Activated CD8-positive, alpha-beta T cell treated with anti-CD3 and anti-CD28 coated beads for 36 hours (primary cell): ENCODE measurements around the gene ZC3H11A. TPM values are rescaled to one million over a fixed set of nuclear protein-coding genes. Genes with fewer than 3 reads are reported as not detected.
"Not testable (repeated sequence)": the region's sequence is repeated elsewhere in the genome, so short reads cannot be mapped to it uniquely, and the experiment has no call there.

Experiments used
- ATAC-seq: fragments of 200-7000 bp; cut with Tn5 transposase; one replicate; pipeline ENCODE4 v1.10.0; 2021; ENCODE audit warnings: mild to moderate bottlenecking, moderate library complexity
- CTCF ChIA-PET: fragments of 350-600 bp; sonication (Branson Sonifier 250); formaldehyde crosslinking; loops from one replicate; lab custom pipeline; 2021; ENCODE audit warnings: antibody characterized with exemption; lab: Charles Lee
- POLR2A ChIA-PET: fragments of 350-600 bp; sonication (Branson Sonifier 250); formaldehyde crosslinking; loops from one replicate; lab custom pipeline; 2021; ENCODE audit warnings: antibody characterized with exemption; lab: Charles Lee
- DNase-seq: peaks from one replicate; pipeline ENCODE4 v3.0.0-alpha.2; 2020
- H3K27ac Mint-ChIP-seq: one replicate; pipeline ENCODE4 v1.8.0; 2021; ENCODE audit warnings: mild to moderate bottlenecking, mixed read lengths
- H3K27me3 Mint-ChIP-seq: one replicate; pipeline ENCODE4 v1.8.0; 2021; ENCODE audit warnings: mixed read lengths
- H3K36me3 Mint-ChIP-seq: one replicate; pipeline ENCODE4 v1.8.0; 2021; ENCODE audit warnings: low read depth, mixed read lengths
- H3K4me1 Mint-ChIP-seq: one replicate; pipeline ENCODE4 v1.8.0; 2021; ENCODE audit warnings: low read depth, mixed read lengths
- H3K4me3 Mint-ChIP-seq: one replicate; pipeline ENCODE4 v1.8.0; 2021; ENCODE audit warnings: mild to moderate bottlenecking, moderate library complexity, mixed read lengths
- H3K9me3 Mint-ChIP-seq: one replicate; pipeline ENCODE4 v1.8.0; 2021; ENCODE audit warnings: mixed read lengths
- intact Hi-C: fragments of 100-400 bp; cut with micrococcal nuclease; formaldehyde crosslinking; loops from one replicate; pipeline ENCODE4 v1.10.0; 2022
- total RNA-seq, 2 experiments: library from RNA; stranded (reverse); gene quantifications; one replicate each; pipeline ENCODE4 v1.2.3, GENCODE V29; 2021
- TF ChIP-seq, protein P1 (sequence below): fragments of 200-600 bp; IDR thresholded peaks from one replicate; pipeline ENCODE4 v1.8.0; 2022; ENCODE audit warnings: antibody characterized with exemption, mild to moderate bottlenecking

The ZC3H11A gene
- 10 to 100 TPM; 77.9 to 83.1 TPM for total RNA-seq

DNA sequence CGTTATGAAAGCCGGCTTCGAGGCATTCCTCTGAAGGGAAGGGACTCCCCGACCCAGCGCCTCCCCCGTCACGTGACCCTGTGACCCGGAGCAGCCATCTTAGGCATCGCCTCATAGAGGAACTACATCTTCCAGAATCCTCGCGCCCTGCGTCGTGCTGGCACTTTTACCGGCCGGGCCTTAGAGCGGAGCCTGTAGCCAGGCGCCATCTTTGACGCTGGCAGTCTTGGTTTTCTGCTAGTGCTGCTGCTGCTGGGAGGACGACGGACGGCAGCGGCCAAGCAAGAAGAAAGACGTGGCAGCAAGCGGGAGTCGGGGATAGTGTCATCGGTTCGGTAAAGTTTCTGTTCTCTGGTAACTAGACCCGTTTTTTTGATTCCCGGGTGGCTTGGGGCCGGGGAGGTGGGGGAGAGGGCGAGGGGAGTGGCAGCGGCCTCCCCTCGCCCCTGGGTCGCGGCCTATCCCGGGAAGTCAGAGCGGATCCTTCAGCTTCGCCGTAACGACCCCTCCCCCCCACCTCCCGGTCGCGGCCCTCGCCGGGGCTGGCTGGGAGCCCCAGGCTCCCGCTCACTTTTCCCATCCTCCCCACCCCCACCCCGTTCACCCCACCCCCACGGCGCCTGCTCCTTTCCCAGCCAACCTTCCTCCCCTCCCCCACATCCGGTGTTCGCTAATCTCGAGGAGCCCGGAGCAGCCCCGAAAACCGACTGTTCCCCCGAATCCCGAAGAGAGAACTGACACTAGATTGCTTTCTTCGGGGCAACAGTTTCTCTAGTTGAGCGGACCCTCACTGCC, at the start of gene ZC3H11A, which contains the start of gene ZBED6:
ZC3H11A (plus strand) TSS at position 183 of the 795 bp plus-strand sequence. CDS start 21,448 bp downstream, outside the sequence.
ZBED6 (plus strand) TSS at position 183 of the 795 bp plus-strand sequence. CDS start 1,900 bp downstream, outside the sequence.
- DNase-seq (peak; percentile 100), ATAC-seq (peak; percentile 99)
- intact Hi-C loops: no loop called here
- peaks cover 44% of the 10 kb centered on the region for H3K36me3 Mint-ChIP-seq
- H3K27me3 Mint-ChIP-seq: no peaks in the 10 kb centered on the region
- peak within 1 kb of the TSS; percentile 90 for H3K4me3 Mint-ChIP-seq
- peak within 1 kb of the TSS; percentile 98 for H3K27ac Mint-ChIP-seq
- ChIA-PET CTCF (no interaction called here), POLR2A (interaction anchor here (0.6 to 4.6 kb wide), 4 partner anchors 22 to 601 kb away, joined by 3 to 25 read pairs (median 3); partner anchors contain the start of gene LAX1)
- peaks cover 47% of the 10 kb centered on the region for H3K4me1 Mint-ChIP-seq
- H3K9me3 Mint-ChIP-seq: peaks cover 8% of the 10 kb centered on the region
- TF ChIP-seq, protein P1, sequence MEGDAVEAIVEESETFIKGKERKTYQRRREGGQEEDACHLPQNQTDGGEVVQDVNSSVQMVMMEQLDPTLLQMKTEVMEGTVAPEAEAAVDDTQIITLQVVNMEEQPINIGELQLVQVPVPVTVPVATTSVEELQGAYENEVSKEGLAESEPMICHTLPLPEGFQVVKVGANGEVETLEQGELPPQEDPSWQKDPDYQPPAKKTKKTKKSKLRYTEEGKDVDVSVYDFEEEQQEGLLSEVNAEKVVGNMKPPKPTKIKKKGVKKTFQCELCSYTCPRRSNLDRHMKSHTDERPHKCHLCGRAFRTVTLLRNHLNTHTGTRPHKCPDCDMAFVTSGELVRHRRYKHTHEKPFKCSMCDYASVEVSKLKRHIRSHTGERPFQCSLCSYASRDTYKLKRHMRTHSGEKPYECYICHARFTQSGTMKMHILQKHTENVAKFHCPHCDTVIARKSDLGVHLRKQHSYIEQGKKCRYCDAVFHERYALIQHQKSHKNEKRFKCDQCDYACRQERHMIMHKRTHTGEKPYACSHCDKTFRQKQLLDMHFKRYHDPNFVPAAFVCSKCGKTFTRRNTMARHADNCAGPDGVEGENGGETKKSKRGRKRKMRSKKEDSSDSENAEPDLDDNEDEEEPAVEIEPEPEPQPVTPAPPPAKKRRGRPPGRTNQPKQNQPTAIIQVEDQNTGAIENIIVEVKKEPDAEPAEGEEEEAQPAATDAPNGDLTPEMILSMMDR: no peak

DNA sequence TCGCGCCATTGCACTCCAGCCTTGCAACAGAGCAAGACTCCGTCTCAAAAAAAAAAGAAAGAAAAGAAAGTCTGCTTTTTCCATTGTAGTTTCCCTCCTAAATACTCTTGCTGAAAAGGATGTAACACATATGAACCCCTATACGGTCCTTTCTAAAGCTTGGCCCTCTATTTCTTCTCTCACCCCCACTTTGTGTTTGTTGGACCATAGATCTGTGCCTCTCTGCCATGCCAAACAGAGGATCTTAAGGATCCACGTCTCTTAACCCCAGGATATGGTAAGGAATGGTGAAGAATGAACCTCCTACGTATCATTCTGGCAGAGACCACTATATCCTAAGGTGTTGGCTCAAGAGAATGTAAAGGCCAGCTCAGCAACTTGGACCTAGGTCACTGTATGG, 49.1 kb upstream of the ZC3H11A start:
- ATAC-seq (no peak), DNase-seq (no peak)
- Mint-ChIP-seq H3K9me3 (peaks cover 4% of the 10 kb centered on the region), H3K27ac (no peak overlapping the region), H3K4me1 (peaks cover 20% of the 10 kb centered on the region), H3K27me3 (no peaks in the 10 kb centered on the region), H3K4me3 (no peak overlapping the region), H3K36me3 (peaks cover 3% of the 10 kb centered on the region)
- intact Hi-C loops: no loop called here
- TF ChIP-seq, protein P1: no peak
- ChIA-PET CTCF (no interaction called here), POLR2A (interaction anchor here (5.6 kb wide), 1 partner anchor 19 kb away, joined by 39 read pairs; the partner anchor contains the start of gene LAX1)

DNA sequence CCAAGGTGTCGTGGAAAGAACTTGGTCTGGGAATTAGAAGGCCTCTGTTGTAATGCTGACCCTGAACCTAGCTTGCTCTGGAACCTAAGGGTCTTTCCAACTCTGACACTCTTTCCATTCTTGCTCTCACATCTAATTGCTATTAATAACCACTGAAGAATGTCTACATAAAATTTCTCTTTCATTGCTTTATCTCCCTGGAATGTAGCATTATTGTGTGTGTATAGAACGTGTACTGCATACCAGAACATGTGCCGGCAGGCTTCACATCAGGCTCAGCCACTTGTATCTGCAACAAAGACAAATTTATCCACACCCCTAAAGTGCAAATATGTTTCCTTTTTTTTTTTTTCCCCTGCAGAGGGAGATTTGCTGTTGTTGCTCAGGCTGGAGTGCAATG, 44.4 kb upstream of the ZC3H11A start:
- H3K4me3 Mint-ChIP-seq: no peak overlapping the region
- CTCF ChIA-PET: no interaction called here
- TF ChIP-seq, protein P1: no peak
- intact Hi-C loops: no loop called here
- no peak for DNase-seq
- peaks cover 26% of the 10 kb centered on the region for H3K4me1 Mint-ChIP-seq
- H3K27ac Mint-ChIP-seq: no peak overlapping the region
- no peaks in the 10 kb centered on the region for H3K27me3 Mint-ChIP-seq
- H3K9me3 Mint-ChIP-seq: no peaks in the 10 kb centered on the region
- H3K36me3 Mint-ChIP-seq: no peaks in the 10 kb centered on the region
- POLR2A ChIA-PET: interaction anchor here (1.0 to 5.6 kb wide), 2 partner anchors 14 to 15 kb away, joined by 3 to 39 read pairs; partner anchors contain the start of gene LAX1
- no peak for ATAC-seq

DNA sequence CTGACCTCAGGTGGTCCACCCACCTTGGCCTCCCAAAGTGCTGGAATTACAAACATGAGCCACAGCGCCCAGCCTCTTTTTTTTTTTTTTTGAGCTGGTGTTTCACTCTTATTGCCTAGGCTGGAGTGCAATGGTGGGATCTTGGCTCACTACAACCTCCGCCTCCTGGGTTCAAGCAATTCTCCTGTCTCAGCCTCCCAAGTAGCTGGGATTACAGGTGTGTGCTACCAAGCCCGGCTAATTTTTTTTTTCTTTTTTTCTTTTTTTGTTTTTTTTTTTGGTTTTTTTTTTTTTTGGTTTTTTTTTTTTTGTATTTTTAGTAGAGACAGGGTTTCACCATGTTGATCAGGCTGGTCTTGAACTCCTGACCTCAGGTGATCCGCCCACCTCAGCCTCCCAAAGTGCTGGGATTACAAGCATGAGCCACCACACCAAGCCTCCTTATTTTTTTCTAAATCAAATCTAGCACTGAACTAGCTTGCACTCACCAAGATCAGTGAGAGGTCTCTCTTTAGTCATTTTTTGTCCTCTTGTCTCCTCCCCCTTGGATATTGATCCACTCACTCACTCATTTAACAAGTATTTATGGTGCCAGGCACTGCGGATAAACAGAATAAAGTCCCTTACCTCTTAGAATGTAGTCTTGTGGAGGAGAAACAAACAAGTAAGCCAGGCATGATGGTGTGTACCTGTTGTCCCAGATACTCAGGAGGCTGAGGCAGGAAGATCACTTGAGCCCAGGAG, 43.6 kb upstream of the ZC3H11A start:
- H3K4me3 Mint-ChIP-seq, H3K9me3 Mint-ChIP-seq, CTCF ChIA-PET, ATAC-seq, intact Hi-C loops, H3K36me3 Mint-ChIP-seq, DNase-seq, H3K27ac Mint-ChIP-seq, H3K27me3 Mint-ChIP-seq: not testable (repeated sequence)
- H3K4me1 Mint-ChIP-seq: peaks cover 30% of the 10 kb centered on the region
- POLR2A ChIA-PET: interaction anchor here (1.0 to 5.6 kb wide), 2 partner anchors 13 to 15 kb away, joined by 3 to 39 read pairs; partner anchors contain the start of gene LAX1

DNA sequence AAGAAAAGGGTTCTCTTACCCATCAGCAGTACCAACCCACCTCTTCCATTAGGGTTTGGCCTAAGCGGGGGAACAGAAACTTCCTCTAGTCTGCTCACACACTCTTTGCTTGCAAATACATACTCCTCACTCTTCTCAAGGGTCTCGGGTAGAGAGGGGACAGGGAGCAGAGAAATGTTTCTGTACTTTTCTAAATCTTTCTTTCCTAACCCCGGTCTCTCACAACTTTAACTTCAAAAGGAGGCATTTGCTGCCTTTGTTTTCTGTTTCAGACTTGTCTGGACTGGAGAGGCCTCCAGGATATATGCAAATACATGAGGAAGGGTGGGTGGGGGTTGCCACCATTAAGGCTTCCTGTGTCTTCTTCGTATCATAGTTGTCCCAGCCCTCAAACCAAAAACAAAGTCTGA, 41.0 kb upstream of the ZC3H11A start:
- ChIA-PET CTCF (interaction anchor here (0.6 kb wide), 1 partner anchor 160 kb away, joined by 3 read pairs; no protein-coding TSS in a partner anchor), POLR2A (interaction anchor here (0.7 to 3.7 kb wide), 2 partner anchors 10 to 135 kb away, joined by 3 to 25 read pairs; partner anchors contain the start of gene LAX1)
- ATAC-seq (peak; percentile 76), DNase-seq (peak; percentile 65)
- Mint-ChIP-seq H3K27me3 (no peaks in the 10 kb centered on the region), H3K4me1 (peaks cover 30% of the 10 kb centered on the region), H3K4me3 (peak overlapping the region; percentile 23), H3K27ac (peak overlapping the region; percentile 91), H3K36me3 (no peaks in the 10 kb centered on the region), H3K9me3 (no peaks in the 10 kb centered on the region)
- intact Hi-C loops: no loop called here
- TF ChIP-seq, protein P1: no peak
